LHCN-M2 (cell line): Measurements from ENCODE around the gene CFLAR. TPM values are rescaled to one million over a fixed set of nuclear protein-coding genes. Genes with fewer than 3 reads are reported as not detected.
"Not testable (repeated sequence)": the region's sequence is repeated elsewhere in the genome, so short reads cannot be mapped to it uniquely, and the experiment has no call there.

Experiments
- DNase-seq: peaks from one replicate; pipeline ENCODE4 v3.0.0-alpha.2; 2012; ENCODE audit warnings: low read depth
- polyA plus RNA-seq: library from polyadenylated mRNA; unstranded; fragments of >200 nt; gene quantifications from one replicate; pipeline ENCODE4 v1.2.1, GENCODE V29; 2012; ENCODE audit warnings: missing spikeins
- total RNA-seq: library from RNA; depleted of rRNA; stranded (reverse); fragments of >200 nt; gene quantifications from 2 replicates; pipeline ENCODE4 v1.2.3, GENCODE V29; 2014; rRNA removed

CFLAR gene
- 47.7 and 50.0 TPM in 2 replicates for total RNA-seq
- polyA plus RNA-seq = 37.6 TPM

DNA sequence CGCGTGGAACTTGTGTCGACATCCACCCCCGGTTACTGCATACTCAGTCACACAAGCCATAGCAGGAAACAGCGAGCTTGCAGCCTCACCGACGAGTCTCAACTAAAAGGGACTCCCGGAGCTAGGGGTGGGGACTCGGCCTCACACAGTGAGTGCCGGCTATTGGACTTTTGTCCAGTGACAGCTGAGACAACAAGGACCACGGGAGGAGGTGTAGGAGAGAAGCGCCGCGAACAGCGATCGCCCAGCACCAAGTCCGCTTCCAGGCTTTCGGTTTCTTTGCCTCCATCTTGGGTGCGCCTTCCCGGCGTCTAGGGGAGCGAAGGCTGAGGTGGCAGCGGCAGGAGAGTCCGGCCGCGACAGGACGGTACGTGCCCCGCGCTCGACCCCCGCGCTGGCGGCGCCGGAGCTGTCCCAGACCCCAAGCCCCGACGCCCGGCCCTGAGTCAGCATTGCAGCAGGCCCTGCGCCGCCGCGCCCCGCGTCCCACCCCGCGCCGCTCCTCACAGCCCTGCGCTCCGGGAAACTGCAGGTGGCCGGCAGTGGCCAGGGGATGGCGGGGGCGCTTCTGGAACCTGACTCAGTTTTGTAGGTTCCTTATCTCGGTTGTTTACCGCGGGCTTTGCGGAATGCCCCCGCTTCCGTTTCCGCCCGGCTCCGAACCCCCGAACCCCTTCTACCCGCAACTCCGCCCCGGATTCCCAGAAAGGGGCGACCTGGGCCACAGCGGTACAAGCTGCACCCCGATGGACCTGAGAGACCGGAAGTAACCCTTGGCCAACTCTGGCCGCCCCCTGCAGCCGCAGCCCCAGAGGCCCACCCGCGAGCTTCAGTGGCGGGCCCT is at the start of gene CFLAR:
TSS of gene CFLAR (plus strand) at position 50 of the 844 bp plus-strand sequence. CDS start 13,702 bp downstream, outside the sequence.
- peak; percentile 85 for DNase-seq

DNA sequence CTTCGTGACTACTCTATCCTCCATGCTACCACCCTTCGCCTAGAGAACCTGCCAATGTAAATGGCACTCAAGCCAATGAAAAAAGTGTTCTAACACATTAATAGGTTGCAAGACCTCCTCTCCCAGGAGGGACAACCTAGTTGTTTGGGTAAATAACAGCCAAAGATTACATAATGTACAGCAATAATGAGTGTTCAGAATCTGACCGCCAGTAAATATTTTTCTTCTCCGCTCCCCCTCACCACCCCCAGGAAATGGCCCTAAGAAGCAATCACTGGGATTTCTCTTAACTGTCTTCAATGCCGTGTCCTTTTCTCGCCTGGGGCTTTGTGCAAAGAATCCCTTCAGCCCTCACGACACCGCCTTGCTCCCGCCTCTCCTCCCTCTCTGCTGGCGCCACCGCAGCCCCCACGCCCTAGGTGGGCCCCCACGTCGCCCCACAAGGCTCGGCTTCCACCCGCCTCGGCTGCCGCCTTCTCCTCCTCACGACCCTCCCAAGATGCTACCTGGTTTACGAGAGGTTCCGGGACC is 45.0 kb upstream of the CFLAR start:
- peak; percentile 1 for DNase-seq

DNA sequence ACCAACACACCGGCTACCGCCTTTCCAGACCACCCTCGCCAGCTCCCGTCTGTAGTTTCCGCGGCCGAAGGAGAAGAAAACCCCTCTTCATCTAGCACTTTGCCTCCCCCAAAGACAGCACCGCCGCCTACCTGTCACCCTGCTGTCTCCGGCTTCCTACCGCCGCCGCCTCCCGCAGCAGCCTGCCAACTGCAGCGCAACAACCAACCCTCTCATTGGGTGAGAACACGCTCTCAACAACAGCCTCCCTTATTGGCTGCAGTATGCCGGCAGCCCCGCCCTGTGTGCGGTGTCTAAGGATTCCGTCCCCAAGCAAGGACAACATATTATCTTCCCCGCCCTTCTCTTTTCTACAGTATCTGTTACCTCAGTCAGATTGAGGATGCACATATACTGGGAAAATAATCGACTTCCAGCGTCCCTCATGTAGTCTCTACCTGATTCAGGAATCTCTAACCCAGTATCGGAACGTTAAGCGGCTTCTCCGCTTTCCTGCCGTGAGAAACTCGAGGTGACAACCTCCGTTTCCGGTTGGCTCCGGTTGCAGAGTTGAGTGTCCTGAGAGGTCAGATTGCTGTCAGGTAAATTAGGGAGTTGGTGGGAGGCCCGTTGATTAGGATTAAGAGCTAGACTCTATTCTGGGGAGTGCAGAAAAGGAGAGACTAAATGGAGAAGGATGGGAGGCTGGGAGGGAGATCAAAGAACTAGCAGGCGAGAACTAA is 44.3 kb upstream of the CFLAR start, which contains the start of the genes HYCC2 and NDUFB3:
TSS of gene HYCC2 (minus strand) at position 193 of the 722 bp plus-strand sequence. CDS start 47,662 bp downstream, outside the sequence.
TSS of gene NDUFB3 (plus strand) at position 523 of the 722 bp plus-strand sequence. CDS start 6,882 bp downstream, outside the sequence.
- DNase-seq = peak; percentile 89

DNA sequence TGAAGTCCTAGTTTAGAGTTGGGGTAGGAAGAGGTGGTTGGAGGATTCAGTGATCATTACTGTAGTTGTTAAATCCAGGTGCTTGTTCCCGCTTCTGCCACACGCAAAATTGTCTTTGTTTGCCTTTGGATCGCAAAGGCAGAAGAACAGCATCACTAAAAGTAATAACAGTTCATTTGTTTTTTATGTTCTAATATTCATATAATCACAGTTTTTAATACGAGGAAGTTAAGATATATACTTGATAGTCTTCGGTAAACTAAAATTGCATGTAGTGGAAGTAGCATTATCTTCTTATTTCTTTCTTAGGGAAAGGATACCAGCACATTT is 43.8 kb upstream of the CFLAR start:
- DNase-seq = no peak

DNA sequence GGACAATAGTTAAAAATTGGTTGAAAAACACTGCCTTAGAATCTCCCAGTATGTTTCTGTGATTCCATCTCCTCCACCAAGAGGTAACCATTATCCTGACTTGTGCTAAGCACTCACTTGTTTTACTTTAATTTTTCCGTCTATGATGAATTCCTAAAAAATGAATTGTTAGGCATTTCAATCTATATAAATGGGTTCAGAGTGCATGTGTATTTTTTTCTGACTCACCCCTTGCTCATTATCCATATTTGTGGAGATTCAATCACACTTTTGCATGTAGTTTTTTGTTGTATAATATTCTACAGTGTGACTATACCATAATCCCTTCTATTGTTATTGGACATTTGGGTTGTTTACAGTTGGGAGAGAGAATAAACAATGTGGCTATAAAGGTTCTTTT is 42.9 kb upstream of the CFLAR start:
- DNase-seq = no peak

DNA sequence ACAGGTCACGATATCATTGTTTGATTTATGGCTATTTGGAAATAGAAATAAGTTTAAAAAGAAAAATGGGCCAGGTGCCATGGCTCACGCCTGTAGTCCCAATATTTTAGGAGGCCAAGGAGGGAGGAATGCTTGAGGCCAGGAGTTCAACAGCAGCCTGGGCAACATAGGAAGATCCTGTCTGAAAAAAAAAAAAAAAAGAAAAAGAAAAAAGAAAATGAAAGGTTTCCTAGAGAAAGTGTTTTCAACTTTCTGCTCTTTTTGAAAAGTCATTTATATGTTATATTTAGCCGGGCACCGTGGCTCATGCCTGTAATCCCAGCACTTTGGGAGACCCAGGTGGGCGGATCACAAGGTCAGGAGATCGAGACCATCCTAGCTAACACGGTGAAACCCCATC is 41.0 kb upstream of the CFLAR start:
- DNase-seq = no peak

DNA sequence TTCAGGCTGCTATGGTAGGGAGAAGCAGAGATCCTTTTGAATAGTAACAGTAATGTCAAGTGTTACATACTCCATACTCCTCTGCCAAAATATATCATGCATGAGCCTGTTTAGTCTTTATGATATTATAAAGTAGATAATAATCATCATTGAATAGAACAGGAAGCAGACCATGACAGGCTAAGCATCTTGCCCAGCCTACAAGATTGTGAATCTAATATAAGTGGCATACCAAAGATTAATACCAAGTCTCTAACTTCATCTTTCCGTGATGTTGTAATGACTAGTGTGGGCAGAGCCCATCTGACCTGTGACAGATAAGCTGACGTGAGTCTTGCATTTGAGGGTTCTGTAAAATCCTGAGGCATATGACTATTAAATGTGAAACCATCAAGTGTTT is 31.1 kb upstream of the CFLAR start:
- DNase-seq = no peak

DNA sequence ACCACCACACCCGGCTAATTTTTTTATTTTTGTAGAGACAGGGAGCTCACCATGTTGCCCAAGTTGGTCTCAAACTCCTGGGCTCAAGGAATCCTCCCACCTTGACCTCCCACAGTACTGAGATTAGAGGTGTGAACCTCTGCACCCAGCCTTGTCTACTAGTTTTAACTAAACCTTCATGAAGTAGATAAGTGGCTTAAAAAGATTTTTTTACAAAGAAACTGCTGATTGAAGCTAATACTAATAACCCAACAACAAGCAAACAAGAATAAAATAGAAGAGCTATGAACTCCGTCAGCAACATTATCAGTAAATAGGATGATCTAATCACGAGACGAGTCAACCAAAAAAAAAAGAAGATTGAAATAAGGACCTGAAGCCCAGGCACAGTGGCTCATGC is 25.4 kb upstream of the CFLAR start:
- no peak for DNase-seq

DNA sequence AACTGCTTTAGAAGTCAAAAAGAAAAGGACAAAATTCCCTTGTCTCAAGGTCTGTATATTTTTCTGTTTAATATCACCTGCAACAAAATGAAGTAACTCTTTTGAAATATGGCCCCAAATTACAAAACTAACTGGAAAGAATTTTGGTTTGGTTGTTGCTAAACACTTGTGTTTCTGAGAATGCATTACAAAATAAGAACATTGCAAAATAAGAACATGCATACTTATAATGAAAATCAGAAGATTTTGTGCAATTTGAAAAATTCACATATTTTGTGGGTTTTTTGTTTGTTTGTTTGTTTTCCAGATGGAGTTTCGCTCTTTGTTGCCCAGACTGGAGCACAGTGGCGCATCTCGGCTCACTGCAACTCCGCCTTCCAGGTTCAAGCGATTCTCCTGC is 22.4 kb upstream of the CFLAR start:
- DNase-seq = peak; percentile 14

DNA sequence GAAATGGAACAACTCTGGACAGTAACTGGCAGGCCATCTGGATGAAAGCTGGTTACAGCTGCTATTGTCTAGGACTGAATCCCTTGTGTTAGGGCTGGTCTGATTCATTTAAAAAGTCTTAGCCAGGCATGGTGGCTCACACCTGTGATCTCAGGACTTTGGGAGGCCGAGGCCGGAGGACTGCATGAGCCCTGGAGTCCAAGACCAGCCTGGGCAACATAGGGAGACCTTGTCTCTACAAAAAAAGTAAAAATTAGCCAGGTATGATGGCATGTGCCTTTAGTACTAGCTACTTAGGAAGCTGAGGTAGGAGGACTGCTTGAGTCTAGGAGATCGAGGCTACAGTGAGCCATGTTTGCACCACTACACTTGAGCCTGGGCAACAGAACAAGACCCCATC is 15.5 kb upstream of the CFLAR start:
- DNase-seq = no peak

DNA sequence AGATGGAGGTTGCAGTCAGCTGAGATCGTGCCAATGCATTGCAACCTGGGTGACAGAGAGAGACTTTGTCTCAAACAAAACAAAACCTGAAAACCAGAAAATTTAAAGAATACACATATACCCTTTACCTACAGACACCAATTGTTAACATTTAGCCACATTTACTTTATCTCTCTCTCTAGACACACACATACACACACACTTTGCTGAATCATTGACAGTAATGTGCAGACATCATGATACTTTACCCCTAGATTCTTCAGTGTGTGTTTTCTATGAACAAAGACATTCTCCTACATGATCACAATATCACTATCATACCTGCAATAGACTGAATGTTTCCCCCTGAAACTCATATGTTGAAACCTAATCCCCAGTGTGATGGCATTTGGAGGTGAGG is 10.2 kb upstream of the CFLAR start:
- no peak for DNase-seq

DNA sequence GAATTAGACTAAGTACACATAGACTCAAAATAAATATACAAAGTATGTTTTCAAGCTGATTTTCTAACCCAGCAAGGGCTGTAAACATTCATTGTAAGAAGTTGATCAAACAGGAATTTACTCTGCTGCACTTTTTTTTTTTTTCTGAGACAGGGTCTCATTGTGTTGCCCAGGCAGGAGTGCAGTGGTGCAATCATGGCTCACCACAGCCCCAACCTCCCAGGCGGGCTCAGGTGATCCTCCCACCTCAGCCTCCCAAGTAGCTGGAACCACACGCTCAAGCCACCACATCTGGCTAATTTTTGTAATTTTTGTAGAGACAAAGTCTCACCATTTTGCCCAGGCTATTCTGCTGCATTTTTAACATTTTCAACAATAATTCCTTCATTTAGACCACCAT is 8.3 kb upstream of the CFLAR start:
- no peak for DNase-seq

DNA sequence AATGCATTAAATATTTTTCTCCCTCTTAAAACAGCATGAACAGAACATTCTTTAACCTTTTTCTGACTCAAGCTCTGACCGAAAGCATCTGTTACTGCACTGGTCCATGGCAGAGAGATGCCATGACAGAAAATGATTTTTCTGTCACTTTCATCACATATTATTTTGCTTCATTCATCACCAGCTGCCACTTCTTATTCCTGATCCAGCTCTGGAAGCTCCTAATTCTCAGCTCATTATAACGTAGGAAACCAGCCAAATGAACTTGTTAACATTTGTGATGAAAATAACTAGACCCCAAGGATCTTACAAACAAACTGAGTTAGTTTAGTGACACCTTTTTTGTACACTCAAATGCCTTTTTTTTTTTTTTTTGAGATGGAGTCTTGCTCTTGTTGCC is 7.6 kb upstream of the CFLAR start:
- DNase-seq = no peak

DNA sequence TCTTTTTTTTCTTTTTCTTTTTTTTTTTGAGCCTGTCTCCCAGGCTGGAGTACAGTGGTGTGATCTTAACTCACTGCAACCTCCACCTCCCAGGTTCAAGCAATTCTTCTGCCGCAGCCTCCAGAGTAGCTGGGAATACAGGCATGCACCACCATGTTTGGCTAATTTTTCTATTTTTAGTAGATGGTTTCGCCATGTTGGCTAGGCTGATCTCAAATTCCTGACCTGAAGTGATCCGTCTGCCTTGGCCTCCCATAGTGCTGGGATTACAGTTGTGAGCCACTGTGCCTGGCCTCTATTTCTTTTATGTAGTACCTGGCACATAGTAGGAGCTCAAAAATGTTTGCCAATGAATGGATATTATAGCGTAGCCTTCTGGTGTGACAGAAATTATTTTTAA is 6.8 kb upstream of the CFLAR start:
- DNase-seq = no peak

DNA sequence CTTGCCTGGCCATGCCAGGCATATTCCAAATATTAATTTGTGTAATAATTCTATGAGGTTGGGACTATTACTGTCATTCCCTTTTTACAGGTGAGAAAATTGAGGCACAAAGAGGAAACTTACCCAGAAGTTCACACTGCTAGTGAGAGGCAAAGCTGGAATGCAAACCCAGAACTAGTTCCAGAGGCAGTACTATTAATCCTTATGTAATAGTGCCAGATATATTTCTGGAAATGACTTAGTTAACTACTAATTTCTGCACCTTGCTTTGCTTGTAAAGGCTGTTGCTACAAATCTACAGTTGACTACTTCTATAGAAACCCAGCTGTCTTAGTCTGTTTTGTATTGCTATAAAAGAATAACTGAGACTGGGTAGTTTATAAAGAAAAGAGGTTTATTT is 5.3 kb upstream of the CFLAR start:
- no peak for DNase-seq

DNA sequence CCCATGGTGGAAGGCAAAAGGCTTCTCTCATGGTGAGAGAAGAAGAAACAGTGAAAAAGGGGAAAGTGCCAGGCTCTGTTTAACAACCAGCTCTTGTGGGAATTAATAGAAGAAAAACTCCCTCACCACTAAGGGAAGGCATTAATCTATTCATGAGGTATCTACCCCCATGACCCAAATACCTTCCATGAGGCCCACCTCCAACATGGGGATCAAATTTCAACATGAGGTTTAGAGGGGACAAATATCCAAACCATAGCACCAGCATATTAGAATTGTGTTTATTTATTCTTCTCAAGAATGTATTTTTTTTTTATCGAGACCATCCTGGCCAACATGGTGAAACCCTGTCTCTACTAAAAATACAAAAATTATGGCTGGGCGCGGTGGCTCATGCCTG is 4.9 kb upstream of the CFLAR start:
- DNase-seq = no peak

DNA sequence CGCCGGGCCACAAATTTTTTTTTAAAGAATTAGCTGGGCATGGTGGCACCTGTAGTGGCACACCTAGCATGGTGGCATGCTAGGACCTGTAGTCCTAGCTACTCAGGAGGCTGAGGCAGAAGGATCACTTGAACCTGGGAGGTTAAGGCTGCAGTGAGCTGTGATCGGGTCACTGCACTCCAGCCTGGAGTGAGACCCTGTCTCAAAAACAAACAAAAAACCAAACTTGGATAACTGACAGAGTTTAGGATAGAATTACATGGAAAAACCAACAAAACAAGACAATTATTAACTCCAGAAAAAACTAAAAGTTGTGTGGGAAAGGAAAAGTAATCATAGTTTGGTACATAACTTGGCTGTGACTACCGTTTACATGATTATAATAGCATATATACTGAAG is 1.6 kb upstream of the CFLAR start:
- no peak for DNase-seq

DNA sequence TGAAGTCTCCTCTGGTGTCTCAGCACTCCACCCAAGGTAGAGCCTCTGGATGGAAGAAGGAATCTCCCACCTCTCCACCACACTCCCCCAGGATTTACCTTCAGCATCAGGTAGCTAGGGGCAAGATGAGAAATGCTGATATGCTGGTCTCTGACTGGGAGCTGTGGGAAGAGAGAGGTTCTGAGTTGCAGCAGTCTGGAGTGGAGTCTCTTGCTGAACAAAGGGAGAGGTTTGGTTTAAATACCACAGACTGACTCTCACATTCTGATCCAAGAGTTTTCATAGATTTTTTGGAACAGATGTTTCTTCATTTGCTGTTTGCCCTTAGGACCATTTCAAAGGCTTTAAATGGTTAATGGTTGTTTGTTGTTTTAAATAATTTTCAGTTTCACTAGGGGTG is 1.1 kb upstream of the CFLAR start:
- DNase-seq = peak; percentile 34

DNA sequence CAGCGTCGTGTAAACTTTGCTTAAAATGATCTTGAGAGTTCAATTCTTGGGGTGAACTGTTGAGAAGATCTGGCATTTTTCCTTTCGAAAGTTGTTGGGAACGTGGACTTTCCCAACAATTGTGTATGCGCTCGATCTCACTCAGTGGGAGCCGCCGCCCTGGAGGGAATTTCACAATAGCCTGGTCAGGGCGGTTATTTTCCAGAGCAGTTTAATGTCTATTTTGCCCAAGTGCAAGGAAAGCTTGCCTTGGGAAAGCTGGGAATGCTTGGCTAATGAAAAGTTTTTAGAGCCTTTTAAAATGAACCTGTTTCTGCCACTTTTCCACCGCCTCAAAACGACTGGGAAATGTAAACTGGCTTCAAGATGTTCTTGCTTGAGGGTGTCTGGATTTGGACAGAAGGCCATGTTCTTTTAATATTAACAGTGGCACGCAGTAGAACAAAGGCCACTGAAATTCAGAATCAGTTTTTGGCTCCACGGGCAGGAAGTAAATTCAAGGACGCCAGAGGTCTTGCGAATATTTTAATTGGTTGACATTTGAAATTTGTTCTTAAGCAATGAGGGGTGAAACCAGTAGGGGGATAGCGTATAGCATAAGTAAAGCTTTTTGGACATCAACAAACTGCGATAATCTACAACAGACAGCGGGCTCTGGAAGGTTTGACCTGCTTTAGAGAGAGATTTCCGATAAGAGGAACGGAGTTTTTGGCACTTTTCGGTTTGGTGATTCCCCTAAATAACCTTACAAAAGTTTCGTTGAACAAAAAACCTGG is 1.2 kb downstream of the CFLAR start:
- peak; percentile 88 for DNase-seq

DNA sequence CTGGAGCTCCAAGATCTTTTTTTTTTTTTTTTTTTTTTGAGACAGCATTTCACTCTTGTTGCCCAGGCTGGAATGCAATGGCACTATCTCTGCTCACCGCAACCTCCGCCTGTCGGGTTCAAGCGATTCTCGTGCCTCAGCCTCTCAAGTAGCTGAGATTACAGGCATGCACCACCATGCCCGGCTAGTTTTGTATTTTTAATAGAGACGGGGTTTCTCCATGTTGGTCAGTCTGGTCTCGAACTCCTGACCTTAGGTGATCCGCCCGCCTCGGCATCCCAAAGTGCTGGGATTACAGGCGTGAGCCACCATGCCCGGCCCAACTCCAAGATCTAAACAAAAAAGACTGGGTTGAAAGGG is 1.8 kb downstream of the CFLAR start:
- DNase-seq = not testable (repeated sequence)

DNA sequence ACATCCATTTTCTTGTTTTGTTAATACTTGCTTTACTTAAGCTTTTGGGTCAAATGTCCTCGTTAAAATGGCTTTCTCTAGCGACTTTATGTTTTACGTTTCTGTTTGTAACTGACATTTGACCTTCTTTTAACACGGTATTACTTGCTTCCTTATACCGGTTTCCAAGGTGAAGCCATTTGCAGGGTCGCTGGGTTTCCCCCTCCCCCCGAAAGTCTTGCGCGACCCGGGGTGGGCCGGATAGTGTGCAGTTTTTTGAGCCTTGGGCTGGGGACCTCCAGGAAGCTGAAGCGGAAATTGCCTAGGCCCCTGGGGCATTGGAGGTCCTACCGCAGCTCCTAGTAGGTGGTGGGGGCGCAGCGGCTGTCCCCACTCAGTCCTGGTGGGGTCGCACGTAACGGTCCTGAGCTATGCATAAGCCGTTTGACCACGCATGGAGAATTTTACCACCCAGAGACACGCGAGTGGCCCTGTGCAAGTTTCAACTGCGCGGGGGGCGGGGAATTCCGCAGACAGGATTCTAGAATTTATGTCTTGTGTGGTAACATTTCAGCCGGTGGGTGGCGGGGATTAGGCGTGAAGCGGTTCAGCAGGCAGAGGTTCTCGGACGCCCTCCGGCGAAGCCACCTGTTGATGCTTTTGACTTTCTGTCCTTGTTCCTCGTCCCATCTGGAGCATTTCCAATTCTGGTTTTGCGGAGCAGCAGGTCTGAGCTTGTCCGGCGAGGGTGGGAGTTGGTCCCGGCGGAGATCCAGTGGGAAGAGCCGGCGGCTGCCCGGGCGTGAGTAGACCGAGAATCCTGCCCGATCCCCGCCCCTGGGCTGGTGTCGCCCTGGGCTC is 2.4 kb downstream of the CFLAR start:
- peak; percentile 93 for DNase-seq
